RWPE1 (cell line): ENCODE data around the gene MAP6.

Experiments used
- CTCF ChIA-PET: fragments of 350-600 bp; sonication (Branson Sonifier 250); formaldehyde crosslinking; extraction: SDS; loops from one replicate; lab custom pipeline; 2021; lab: Yijun Ruan, JAX
- POLR2A ChIA-PET: fragments of 400-600 bp; formaldehyde crosslinking; extraction: SDS; loops from one replicate; lab custom pipeline; 2020; ENCODE audit warnings: antibody characterized with exemption; ENCODE audit not compliant: low non-redundant PET; lab: Yijun Ruan, JAX
- DNase-seq: peaks from one replicate; pipeline ENCODE4 v3.0.0; 2012; ENCODE audit warnings: low spot score
- H3K27ac ChIP-seq: fragments of 450-650 bp; 2 replicates; pipeline ENCODE4 v1.5.1; 2017
- CTCF ChIP-seq: fragments of 450-650 bp; conservative IDR thresholded peaks from 2 replicates; pipeline ENCODE4 v1.5.1; 2017; ENCODE audit warnings: low read depth, mild to moderate bottlenecking

Gene MAP6

DNA sequence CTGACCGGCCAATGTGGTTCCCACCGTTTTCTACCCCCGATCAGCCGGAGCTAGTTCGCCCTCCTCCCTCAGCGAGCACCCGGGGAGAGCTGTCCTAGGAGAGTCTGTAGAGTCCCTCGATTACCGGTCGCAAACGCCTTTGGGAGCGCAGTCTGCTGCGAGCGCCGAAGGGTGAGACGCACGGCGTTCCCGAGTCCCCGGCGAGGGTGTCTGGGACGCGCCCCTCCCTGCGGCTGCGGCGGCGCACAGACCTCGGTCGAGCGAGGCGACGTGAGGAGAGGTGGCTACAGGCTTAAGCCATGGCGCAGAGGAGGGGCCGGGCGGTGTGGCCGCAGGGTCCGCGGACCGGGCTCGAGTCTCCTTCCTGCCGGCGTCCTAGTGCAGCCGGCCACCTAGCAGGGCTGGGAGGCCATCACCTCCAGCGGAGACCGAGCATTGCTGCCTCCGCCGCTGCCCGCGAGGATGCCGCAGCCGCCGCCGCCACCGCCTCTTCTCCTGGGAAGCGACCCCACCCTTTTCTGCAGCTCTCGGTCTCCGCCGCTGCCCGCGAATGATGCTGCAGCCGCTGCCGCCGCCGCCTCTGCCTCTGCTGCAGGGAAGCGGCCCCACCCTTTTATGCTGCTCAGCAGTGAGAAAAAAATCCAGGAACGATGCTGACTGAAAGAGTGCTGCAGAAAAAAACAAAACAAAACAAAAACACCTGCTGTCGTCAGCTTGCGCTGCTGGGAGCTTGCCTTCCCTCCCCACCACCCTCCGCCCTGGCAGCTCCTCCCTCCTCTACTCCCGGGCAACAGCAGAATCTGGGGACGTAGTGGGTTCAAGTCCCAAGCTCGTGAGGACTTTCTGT, at the start of gene MAP6:
TSS of gene MAP6 (minus strand) at position 588 of the 847 bp plus-strand sequence. CDS start 669 bp downstream, outside the sequence.
- TF ChIP-seq CTCF = no peak
- H3K27ac ChIP-seq = no peak within 1 kb of the TSS
- ChIA-PET POLR2A (no interaction called here), CTCF (interaction anchor here (0.6 to 1.1 kb wide), 3 partner anchors 71 to 122 kb away, joined by 3 to 5 read pairs (median 3); no protein-coding TSS in a partner anchor)
- peak; percentile 38 for DNase-seq

GRCh38 chr11:75717608-75718418, 49.0 kb upstream of the MAP6 start, which contains the start of gene MOGAT2:
Gene MOGAT2 (plus strand): TSS chr11:75717838. CDS start chr11:75717889, 51 bp downstream.
- no peak within 1 kb of the TSS for H3K27ac ChIP-seq
- POLR2A ChIA-PET = no interaction called here
- CTCF ChIA-PET = interaction anchor here (0.7 kb wide), 1 partner anchor 179 kb away, joined by 3 read pairs; no protein-coding TSS in a partner anchor
- no peak for TF ChIP-seq CTCF
- no peak for DNase-seq

- ChIA-PET CTCF (interaction anchor here (0.5 kb wide), 1 partner anchor 10 kb away, joined by 3 read pairs; no protein-coding TSS in a partner anchor), POLR2A (no interaction called here)
- no peak for DNase-seq
- no peak for TF ChIP-seq CTCF
- H3K27ac ChIP-seq = no peak overlapping the region
These were observed 47.8 kb upstream of the MAP6 start for GRCh38 chr11:75716659-75717058.

DNA sequence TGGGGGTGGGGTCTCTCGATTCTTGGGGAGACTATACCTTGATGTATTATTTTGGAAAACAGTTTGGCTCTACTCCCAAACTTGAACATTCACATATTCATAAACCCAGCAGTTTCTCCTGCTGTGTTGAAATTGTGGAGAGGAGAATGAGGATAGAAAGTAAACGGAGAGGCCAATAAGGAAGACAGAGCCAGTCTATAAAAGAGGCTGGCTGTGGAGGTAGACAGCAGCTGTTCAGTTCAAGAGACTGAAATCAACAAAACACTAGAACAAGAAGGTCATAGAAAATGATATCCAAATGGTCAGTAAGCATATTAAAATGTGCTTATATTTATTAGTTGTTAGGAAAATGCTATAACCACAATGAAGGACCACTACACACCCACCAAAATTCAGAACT, 46.9 kb upstream of the MAP6 start:
- TF ChIP-seq CTCF = no peak
- no peak for DNase-seq
- POLR2A ChIA-PET = no interaction called here
- no peak overlapping the region for H3K27ac ChIP-seq
- CTCF ChIA-PET = no interaction called here

GRCh38 chr11:75714211-75714610, 45.4 kb upstream of the MAP6 start:
- no peak for DNase-seq
- ChIA-PET POLR2A (no interaction called here), CTCF (interaction anchor here (0.8 to 1.1 kb wide), 2 partner anchors 8 to 630 kb away, joined by 4 to 5 read pairs; no protein-coding TSS in a partner anchor)
- TF ChIP-seq CTCF = no peak
- H3K27ac ChIP-seq = no peak overlapping the region

- ChIA-PET CTCF (interaction anchor here (0.6 to 2.3 kb wide), 28 partner anchors 9 to 1400 kb away, joined by 3 to 13 read pairs (median 4); no protein-coding TSS in a partner anchor), POLR2A (no interaction called here)
- DNase-seq = peak; percentile 81
- TF ChIP-seq CTCF = peak; percentile 91
- no peak overlapping the region for H3K27ac ChIP-seq
These were observed 37.5 kb upstream of the MAP6 start for GRCh38 chr11:75706260-75706729.
